GM18499 (cell line): ENCODE results near the gene COX6A1.
"Not testable (repeated sequence)": the region's sequence is repeated elsewhere in the genome, so short reads cannot be mapped to it uniquely, and the experiment has no call there.

Source experiments
- ATAC-seq: cut with Tn5 transposase; IDR thresholded peaks from one replicate; pipeline ENCODE4 v1.9.1; 2021; ENCODE audit warnings: moderate number of reproducible peaks; ENCODE audit not compliant: insufficient read depth, unreplicated experiment

Gene COX6A1

GRCh38 chr12:120422892-120423456, 14.9 kb upstream of the COX6A1 start:
- ATAC-seq = no peak

- no peak for ATAC-seq
These were observed 12.1 kb upstream of the COX6A1 start for GRCh38 chr12:120425797-120426196.

GRCh38 chr12:120428597-120429229, 9.2 kb upstream of the COX6A1 start:
- ATAC-seq = no peak

- ATAC-seq = no peak
These were observed 8.5 kb upstream of the COX6A1 start for GRCh38 chr12:120429368-120429767.

- no peak for ATAC-seq
These were observed 5.0 kb upstream of the COX6A1 start for GRCh38 chr12:120432772-120433525.

GRCh38 chr12:120438495-120439198, 734 bp downstream of the COX6A1 start:
- ATAC-seq = no peak

GRCh38 chr12:120439646-120440247, 1.8 kb downstream of the COX6A1 start:
- no peak for ATAC-seq

GRCh38 chr12:120444676-120445075, 6.8 kb downstream of the COX6A1 start:
- ATAC-seq = no peak

GRCh38 chr12:120445911-120446843, 8.3 kb downstream of the COX6A1 start, which contains the start of the genes GATC and TRIAP1:
Gene GATC, plus strand, starts transcription at chr12:120446444. Its CDS starts 37 bp downstream, at chr12:120446481.
Gene TRIAP1, minus strand, starts transcription at chr12:120446384. Its CDS starts 12 bp downstream, at chr12:120446372.
- peak; percentile 71 for ATAC-seq

- ATAC-seq = not testable (repeated sequence)
These were observed 8.9 kb downstream of the COX6A1 start for GRCh38 chr12:120446844-120447178.

GRCh38 chr12:120447992-120448391, 10.1 kb downstream of the COX6A1 start:
- no peak for ATAC-seq

- not testable (repeated sequence) for ATAC-seq
These were observed 14.6 kb downstream of the COX6A1 start for GRCh38 chr12:120452524-120452923.

GRCh38 chr12:120453060-120453750, 15.3 kb downstream of the COX6A1 start:
- no peak for ATAC-seq

- no peak for ATAC-seq
These were observed 16.1 kb downstream of the COX6A1 start for GRCh38 chr12:120453977-120454376.

- no peak for ATAC-seq
These were observed 17.4 kb downstream of the COX6A1 start for GRCh38 chr12:120455302-120455701.

GRCh38 chr12:120457133-120457532, 19.2 kb downstream of the COX6A1 start:
- ATAC-seq = no peak

- no peak for ATAC-seq
These were observed 22.2 kb downstream of the COX6A1 start for GRCh38 chr12:120460157-120460556.

- no peak for ATAC-seq
These were observed 24.3 kb downstream of the COX6A1 start for GRCh38 chr12:120462099-120462640.

GRCh38 chr12:120463712-120464111, 25.8 kb downstream of the COX6A1 start:
- ATAC-seq = no peak
